Activated CD4-positive, alpha-beta T cell treated with anti-CD3 and anti-CD28 coated beads, Interleukin-2, amount 50 U/mL, for 16 hours (primary cell): ENCODE results near the gene LZTR1.

ENCODE experiments used
- DNase-seq: peaks from one replicate; pipeline ENCODE4 v3.0.0-alpha.2; 2020

Gene LZTR1

DNA sequence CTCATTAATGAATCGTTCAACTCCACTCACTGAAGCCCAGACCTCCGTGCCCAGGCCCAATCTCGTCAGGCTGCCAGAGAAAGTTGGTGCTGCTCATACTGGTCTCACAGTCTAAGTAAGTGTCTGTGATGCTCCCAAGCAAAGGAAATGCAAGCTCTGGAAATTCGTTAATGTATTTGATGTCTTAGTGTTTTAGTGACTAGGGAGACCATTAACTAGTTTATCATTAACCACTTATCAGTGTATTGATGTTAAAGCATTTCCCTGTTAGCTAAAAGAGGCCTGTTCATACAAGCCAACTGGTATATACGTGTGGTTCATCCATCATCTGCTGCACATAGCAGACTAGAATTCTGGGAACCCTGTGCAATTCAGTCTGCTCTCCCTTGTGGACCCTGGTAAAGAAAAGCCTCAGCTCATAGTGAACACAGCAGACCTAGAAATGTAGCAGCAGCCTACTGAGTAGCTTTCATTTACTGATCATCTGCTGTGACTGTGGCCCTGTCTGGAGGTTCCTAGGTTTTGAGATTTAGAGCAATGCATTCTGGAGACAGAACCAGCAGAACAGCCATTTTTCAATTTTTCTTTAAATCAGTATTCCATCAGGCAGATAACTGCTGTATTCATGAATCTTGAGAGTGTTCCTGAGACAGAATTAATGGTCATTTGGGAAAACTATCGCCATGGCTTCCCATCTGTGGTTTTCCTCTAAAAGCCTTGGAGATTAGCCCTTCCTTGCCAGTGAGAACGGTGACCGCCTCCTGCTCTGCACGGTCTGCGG is 30.8 kb upstream of the LZTR1 start:
- DNase-seq: no peak

DNA sequence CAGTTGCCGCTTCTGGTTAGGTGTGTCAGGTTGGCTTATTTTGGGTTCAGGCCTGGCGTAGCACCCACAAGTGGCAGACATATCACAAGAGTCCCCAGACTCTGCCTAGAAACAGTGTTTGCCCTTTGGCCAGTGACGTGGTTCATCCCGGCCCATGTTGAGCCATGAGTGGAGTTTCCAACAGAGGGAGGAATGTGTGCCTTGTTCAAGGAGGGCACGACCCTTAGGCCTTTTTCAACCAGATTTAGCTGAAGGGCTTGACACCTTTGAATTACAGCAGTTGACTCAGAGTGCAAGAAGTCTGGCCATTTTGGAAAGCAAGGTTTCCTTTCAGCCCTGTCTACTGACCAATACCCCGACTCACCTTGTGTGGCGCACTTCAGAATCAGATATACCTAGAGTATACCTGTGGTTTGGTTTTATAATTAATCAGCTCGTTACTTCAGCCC is 30.1 kb upstream of the LZTR1 start:
- no peak for DNase-seq

DNA sequence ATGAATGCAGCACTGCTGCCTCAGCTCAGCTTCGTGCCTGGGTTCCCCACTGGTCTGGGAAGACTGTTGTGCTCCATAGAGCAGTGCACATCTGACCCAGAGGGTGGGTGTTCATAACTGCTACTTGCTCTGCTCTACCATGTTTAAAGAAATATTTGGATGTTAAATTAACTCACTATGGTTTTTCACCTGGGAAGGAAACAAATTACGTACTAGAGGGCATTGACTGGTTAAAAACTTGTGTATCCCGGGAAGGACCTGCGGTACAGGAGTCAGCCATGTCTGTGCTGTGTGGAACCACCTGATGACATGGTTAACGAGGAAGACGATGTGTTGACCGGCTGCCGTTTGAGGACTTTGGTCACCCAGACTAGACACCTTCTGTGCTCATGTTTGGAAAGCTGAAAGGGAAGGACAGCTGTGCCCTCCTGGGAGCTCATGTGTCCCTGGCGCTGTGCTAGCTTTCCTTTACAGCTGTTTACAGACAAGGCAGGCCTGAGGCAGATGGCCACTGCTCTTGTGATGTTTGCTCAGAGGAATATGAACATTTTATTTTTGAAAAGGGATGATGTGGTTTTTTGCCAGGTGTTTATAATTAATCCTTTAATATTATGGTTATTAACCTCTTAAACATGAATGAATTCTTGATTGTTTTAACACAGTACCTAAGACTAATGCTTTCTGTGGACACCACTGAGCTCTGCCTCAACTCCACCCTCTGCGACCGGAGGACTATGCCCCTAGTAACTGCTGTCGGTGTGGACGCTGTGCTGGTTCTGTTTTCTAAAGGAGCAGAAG is 29.4 kb upstream of the LZTR1 start:
- no peak for DNase-seq

DNA sequence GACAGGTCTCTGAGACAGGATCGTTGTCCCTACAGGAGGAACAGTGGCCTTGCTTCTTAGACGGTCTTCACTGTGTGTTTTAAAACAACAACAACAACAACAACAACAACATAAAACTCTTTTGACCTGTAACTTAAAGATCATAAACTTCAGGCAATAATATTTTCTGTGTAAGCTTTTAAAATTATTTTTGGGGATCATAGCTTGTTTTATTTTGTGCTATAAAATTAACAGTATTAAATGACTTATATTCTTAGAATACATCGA is 28.8 kb upstream of the LZTR1 start:
- no peak for DNase-seq

DNA sequence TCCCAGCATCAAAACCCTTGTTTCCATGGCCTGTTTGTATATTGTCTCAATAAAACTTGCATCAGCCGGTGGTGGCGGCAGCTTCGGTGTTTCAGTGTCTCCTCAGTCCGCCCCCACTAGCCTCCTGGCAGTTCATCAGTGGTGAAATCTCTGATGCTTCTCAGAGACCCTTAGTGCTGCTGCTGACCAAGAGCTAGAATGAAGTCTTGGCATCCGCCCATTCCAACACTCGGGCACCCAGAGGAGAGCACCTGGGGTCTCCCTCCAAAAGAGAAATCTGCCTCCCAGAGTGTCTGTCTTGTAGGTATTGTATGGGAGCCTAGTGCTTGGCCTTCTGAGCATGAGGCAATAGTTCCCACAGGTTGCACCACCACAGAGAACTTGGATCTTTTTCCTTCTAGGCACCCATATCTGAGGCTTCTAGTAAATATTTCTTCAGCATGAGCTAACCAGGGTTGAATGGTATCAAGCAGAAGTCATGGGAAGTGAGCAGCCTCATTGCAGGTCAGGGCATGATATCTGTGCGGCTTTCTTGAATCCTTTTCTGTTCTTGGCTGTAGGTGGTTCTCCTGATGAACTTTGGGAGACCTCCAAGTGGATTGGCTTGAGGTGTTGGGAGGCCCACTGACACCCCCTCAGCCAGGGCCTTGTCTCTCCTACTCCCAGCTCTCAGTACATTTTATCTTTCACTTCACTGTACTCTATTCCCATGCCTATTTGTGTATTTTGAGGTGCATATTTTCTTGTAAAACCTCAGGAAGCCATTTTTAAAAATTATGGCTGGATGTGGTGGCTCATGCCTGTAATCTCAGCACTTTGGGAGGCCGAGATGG is 28.2 kb upstream of the LZTR1 start:
- DNase-seq: no peak

DNA sequence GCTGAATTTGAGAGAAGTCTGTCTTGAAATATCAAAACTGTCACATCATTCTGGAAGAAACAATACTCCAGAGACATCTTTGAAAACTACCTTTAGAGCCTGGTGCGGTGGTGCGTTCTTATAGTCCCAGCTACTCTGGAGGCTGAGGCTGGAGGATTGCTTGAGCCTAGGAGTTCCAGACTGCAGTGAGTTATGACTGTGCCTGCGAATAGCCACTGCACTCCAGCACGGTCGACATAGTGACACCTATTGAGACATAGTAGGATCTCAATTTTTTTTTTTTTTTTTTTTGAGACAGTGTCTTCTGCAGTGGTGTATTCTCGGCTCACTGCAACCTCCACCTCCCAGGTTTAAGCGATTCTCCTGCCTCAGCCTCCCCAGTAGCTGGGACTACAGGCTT is 26.5 kb upstream of the LZTR1 start:
- DNase-seq: no peak

DNA sequence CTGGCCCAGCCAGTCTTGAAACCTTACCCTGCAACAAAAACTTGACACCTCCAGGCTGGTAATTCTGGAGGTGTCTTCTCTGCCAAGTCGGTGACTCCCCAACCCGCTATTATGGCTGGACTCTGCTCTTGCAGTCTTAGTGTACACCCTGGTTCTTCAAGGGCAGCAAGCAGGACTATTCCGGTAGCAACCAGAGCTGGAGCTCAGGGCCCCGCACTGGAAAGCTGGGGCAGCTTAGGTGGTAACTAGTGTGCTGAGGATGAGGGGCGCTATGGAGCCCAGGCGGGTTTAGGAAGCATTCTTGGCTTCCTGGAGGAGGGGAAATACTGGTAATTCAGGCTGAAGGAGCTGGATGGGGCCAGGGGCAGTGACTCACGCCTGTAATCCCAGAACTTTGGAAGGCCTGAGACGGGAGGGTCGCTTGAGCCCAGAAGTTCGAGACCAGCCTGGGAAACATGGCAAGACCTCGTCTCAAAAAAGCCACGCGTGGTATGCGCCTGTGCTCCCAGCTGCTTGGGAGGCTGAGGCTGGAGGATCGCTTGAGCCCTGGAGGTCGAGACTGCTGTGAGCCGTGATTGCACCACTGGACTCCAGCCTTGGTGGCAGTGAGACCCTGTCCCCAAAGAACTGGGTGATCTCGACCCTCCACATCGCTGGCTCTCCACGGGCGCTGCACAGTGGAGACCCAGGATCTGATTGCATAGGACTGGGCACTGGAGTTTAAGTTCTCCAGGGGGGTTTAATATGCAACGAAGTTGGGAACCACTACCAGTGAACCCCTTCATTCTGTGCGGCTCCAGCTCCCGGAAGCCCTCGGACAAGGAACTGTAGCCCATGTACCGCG is 25.6 kb upstream of the LZTR1 start:
- DNase-seq: no peak

DNA sequence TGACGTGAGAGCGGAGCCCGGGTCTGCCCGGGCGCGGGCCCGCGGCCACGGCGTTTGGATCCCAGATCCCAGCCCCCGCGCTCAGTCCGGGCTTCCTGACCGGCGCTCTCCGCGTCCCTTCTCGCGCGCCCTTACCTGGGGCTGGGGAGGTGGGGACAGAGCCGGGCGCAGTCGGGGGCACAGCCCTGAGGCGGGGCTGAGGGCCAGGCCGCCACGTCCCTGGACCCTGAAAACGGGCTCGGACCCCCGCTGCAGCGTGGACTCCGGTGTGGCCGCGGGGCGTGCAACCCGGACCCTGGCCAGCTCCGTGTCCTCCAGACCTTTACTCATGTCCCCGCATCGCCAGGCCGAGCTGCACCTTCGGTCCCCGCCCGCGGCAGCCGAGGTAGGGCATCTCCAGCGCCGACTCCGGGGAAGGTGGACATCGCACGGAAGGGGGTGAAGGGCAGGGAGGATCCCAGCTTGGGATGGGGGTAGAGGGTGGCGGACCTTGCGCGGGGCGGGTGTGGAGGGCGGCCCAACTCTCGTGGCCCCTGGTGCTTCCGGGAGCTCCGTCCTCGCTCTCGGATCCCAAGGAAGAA is 24.9 kb upstream of the LZTR1 start:
- DNase-seq: no peak

DNA sequence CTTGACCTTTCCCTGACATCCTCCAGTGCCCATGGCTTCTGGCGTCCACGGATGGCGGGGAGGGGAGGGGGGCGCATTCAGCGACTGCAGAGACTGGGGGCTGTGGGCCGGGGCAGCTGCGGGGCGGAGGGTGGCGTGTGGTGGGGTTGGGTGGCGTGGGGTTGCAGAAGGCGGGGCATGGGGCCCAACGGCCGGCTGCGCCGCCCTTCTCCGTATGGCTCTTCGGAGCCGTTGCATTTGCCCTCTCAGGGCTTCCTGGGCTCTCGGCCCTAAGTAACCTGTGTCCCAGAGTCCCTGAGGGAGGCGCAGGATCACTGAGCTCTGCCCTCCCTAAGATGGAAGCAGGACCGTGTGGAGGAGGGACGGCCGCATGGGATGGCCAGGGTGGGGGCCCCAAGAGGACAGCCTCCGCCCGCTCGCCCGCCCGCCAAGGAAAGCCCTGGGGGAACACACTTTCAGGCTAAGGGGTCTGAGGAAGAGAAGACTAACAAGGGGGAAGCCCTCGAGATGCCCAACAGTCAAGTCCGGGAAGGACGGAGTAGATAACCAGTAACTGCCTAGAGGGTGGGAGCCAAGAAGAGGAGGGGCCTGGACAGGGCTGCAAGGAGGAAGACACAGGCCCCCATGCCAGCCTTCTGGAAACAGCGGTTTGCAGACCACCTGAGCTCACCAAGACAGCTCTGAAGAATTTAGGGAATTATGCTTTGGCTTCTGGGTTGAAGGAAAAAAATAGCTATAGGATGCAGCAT is 24.2 kb upstream of the LZTR1 start:
- DNase-seq: no peak

DNA sequence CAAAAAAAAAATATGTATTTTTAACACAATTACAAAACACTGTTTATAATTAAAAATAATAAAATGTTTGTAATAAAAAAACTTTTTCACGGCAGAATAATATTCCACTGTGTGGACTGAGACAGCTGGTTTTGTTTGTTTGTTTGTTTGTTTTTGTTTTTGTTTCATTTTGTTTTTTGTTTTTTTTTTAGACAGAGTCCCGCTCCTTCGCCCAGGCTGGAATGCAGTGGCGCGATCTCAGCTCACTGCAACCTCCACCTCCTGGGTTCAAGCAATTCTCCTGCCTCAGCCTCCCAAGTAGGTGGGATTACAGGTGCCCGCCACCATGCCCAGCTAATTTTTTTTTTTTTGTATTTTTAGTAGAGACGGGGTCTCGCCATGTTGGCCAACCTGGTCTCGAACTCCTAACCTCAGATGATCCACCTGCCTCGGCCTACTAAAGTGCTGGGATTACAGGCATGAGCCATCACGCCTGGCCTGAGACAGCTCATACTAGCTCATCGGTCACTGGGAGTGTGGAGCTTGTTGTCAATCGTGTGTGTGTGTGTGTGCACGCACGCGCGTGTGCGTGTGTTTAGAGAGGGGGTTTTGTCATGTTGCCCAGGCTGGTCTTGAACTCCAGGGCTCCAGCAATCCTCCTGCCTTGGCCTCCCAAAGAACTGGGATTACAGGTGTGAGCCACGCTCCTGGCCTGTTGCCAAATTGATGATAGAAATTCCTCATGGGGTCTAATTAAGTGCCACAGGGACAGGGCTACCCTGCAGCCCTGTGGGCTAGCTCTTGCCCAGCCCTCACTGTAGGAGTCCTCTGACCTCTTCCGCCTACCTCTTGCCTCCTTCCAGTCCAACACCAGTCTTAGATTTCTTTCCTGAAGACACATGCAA is 22.3 kb upstream of the LZTR1 start:
- no peak for DNase-seq

DNA sequence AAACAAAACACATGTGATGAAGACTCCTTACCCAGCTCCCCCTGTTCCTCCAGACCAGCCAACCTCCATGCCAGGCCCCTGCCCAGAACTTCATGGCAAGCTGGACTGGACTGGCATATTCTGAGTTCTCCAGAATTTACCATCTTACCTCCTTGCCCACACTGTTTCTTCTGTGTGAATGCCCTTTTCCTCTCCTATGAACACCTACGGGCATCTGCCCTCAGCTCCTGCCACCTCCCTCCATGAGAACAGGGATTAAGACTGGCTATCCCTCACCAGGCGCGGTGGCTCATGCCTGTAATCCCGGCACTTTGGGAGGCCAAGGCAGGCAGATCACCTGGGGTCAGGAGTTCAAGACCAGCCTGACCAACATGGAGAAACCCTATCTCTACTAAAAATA is 21.5 kb upstream of the LZTR1 start:
- no peak for DNase-seq

DNA sequence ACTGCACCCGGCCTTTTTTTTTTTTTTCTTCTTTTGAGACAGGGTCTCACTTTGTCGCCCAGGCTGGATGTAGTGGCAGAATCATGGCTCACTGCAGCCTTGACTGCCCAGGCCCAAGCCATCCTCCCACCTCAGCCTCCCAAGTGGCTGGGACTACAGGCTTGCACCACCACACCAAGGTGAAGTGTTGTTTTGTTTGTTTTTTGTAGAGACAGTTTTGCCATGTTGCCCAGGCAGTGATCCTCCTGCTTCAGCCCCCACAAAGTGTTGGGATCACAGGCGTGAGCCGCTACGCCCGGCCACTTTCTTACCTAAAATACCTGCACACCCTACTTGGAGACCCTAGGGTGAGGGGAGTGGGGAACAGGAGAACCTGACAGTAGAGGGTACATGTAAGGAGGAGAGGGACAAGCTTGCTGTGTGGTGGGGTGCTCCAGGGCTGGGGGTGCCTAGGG is 19.6 kb upstream of the LZTR1 start:
- no peak for DNase-seq

DNA sequence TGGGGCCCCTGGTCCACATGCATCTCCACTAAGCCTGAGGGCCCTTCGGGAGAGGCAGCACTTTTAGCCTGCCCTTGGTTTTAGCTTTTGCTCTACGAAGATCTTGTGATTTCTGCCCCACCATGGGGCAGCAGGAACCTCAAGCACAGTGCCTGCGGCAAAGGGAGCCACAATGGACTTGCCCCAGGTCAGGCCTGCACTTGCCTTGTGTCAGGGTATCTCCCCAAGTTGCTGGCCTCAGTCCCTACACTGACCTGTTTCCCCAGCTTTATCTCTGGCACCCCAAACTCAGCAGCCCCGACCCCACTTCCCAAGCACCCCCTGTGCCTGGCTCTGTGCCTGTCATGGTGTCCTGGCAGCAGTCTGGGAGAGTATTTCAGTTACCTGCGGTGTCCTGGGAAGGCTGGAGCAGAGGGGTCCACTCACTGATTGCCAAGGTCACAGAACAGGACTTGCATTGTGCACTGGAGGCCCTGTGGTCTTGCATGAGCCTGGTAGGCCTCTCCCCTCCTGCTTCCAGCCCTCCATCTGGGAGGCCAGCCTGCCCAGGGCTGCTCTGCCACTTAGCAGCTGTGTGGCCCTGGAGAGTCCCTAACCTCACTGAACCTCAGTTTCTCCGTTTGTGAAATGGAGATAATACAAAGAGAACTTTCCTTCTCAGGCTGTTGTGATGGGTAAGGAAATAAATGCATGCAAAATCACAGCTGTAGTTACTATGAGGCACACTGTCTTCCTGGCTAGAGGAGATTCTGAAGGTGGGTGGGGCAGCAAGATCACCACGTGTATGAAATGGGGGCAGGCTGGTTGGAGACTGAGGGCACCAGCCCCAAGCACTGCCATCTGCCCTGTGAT is 18.7 kb upstream of the LZTR1 start:
- DNase-seq: no peak

DNA sequence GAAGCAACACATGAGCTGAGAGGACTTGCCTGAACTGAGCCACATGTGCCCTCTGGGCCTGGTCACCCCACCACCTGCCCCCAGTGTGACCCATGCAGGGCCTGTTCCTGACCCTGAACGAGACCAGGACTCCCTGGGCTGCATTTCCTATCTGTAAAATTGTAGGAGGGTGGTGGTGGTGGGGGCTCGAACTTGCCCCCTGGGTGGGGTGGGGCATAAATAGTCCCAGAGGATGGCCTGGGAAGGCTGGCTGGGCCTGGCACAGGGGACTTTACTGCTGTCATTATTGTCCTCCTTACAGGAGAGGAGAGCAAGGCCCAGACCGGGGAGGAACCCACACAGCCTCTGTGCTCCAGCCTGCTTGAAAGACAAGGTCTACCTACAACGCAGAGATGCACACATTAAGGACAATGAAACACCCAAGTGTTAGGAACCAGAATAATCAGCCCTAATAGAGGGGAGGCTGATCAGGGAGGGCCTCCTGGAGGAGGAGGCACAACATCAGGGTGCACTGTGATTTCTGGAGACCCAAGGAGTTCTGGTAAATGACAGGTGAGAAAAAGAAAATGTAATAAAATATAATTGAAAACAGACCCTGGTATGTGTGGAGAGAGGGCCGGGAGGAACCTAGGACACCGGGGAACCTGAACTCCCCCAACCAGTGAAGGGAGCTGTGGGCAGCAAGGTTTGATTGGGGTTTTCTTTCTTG is 17.9 kb upstream of the LZTR1 start:
- no peak for DNase-seq

DNA sequence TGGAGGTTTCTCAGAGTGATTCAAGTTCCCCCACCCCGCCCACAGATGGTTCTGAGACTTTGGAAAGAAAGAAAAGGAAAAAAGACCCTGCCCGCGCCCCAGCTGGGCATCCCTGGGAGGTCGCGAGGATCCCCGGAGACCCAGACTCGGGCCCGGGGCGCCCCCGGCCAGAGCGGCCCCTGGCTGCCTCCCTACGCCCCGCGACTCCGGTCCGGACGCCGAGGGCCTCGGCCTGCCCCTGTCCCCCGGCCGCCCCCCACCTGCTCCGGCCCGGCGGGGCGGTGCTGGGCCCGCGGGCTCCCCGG is 17.3 kb upstream of the LZTR1 start:
- no peak for DNase-seq

DNA sequence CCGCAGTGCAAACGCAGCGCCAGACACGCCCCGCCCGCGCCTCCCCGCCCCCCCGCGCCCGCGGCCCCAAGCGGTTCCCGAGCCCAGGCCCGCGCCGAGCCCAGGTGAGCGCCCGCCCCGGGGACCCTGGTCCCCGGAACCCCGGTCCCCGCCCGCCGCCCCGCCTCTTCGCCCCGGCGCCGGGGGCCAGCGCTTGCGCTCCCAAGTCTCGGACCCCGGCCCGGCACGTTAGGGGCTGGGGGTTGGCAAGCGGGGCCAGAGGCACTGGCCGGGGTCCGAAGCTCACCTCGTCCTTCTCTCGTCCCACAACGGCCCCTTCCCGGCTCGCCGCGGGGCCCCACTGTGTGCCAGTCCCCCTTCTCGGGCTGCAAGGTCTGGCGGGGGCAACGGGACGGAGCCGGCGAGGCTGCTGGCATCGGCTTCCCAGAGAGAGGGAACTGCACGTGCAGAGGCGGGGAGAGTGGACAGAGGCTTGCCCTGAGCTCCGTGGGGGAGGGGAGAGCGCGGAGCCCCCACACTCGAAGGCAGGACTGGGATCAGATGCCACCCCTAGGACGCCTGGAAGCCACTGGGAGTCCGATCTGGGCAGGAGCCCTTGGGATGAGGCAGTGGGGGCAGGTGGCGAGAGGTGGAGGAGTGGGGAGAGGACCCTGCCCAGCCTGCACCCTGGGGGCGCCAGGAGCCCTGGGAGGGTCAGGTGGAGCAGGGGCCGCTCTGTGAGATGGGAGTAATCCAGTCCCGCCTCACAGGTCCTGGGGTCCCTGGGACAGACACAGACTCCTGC is 16.8 kb upstream of the LZTR1 start:
- DNase-seq: no peak

DNA sequence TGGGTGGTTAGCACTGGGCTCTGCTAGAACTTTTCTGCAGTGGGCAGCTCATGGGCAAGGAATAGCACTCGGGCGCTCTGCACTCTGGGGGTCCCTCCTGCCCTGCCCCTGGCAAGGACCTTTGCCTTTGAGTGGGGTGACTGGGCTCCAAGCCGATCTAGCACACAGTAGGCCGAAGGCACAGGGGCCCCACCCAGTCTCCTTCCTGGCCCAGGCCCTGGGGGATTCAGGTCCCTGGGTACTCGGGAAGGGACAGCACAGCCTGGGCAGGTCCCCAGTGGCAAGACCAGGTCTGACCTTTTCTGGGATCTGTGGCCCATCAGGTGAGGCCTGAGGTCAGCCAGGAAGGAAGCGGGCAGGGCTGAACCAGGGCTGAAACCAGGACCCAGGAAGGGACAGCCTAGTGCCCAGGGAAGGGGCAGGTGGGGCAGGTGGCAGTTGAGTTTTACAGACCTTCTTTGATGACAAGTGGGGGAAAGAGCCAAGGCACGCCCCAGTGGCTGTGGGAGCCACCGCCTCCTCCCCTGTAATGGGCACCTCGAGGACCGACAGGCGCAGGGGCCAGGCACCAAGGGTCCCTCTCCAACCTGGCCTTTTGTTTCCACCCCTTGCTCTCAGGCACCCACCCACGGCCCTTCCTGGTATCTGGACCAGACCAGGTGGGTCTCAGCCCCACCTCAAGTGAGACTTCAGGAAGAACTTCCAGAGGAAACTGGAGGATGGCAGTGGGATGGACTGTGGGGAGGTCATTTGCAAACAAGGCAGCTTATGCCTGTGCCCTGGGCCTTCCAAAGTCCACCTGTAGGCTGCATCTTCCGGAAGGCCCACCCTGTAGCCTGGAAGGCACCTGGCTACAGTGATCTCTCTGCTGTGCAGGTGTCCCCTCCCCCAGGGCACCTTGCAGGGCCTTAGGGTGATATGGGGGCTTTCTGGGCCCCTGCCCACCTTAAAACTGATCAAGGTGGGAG is 15.9 kb upstream of the LZTR1 start:
- DNase-seq: no peak
